IPS-18c (cell line): ENCODE measurements around the gene SERPINH1.

Experiments used
- H3K4me3 ChIP-seq: 2 replicates; pipeline ENCODE4 v1.7.0; 2013; ENCODE audit warnings: low read depth, mild to moderate bottlenecking, low read length, moderate library complexity; ENCODE audit not compliant: insufficient read depth
- H3K9me3 ChIP-seq: one replicate; pipeline ENCODE4 v1.6.1; 2013; ENCODE audit warnings: mild to moderate bottlenecking, low read length, moderate library complexity; ENCODE audit not compliant: control insufficient read depth, insufficient read depth

SERPINH1 gene

GRCh38 chr11:75547617-75548058, 14.4 kb upstream of the SERPINH1 start:
- no peaks in the 10 kb centered on the region for H3K9me3 ChIP-seq
- H3K4me3 ChIP-seq, result no peak overlapping the region

DNA sequence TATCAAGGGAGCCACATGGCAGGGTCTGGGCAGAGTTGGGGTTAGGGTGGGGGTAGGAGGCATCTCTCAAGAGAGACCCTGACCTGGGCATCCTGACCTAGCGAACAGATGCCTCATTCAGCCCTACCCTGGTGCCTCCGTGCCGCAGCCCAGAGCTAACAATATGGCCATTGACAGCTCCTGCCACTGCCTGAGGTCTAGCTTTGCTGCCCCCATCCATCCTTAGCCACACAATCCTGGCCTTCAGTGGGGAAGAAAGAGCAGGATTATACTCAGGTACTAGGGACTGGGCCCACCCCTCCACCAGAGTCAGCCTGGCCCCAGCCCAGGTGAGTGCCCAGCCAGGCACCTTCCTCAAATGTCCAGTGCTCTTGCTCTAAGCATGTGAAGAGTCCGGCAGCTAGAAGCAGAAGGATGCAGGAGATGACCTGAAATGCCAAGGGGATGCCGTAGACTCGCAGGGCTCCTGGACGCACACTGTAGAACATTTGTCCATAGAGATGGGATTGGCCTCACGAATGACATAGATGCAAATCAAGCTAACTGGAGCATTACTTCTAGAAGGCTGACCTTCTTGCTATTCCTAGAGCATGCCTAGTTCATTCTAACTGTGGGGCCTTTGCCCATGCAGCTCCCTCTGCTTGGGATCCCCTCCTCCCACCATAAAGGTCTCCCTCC, 13.3 kb upstream of the SERPINH1 start:
- H3K9me3 ChIP-seq, result no peaks in the 10 kb centered on the region
- H3K4me3 ChIP-seq, result no peak overlapping the region

- Histone ChIP-seq H3K4me3 (no peak overlapping the region), H3K9me3 (no peaks in the 10 kb centered on the region)
These were observed 12.6 kb upstream of the SERPINH1 start for GRCh38 chr11:75549370-75549958.

DNA sequence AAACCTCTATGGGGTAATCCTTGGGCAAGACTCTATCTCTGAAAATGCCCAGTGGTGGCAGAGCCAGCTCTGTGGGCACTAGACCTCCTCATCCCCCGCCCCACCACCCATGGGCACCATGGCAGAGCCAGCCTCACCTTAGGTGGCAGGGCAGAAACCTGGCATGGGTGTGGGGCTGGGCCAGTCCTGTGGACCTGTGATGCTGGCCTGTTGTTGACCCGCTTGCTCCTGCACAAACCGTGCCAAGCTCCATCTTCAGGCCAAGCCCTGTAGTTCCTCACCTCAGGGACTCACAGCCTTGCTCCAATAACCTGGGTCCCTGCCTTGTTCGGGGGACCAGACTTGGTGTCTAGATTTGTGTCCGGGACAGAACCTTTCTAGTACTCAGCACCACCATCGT, 8.9 kb upstream of the SERPINH1 start:
- H3K9me3 ChIP-seq, result no peaks in the 10 kb centered on the region
- no peak overlapping the region for H3K4me3 ChIP-seq

DNA sequence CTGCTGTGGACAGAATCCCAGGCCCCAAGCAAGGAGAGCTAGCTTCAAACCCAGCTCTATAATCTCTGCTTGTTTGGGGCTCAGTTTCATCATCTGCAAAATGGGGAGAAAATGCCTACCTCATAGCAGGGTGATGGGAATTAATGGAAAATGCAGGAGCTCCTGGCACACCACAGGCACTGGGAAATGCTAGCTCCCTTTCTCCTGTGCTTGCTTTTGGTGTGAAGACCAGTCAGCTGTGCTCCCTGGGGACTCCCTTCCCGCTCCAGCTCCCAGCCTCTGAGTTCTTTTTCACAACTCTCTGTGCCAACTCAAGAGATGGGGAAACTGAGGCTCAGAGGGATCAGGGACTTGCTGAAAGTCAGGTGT, 8.2 kb upstream of the SERPINH1 start:
- Histone ChIP-seq H3K4me3 (no peak overlapping the region), H3K9me3 (no peaks in the 10 kb centered on the region)

DNA sequence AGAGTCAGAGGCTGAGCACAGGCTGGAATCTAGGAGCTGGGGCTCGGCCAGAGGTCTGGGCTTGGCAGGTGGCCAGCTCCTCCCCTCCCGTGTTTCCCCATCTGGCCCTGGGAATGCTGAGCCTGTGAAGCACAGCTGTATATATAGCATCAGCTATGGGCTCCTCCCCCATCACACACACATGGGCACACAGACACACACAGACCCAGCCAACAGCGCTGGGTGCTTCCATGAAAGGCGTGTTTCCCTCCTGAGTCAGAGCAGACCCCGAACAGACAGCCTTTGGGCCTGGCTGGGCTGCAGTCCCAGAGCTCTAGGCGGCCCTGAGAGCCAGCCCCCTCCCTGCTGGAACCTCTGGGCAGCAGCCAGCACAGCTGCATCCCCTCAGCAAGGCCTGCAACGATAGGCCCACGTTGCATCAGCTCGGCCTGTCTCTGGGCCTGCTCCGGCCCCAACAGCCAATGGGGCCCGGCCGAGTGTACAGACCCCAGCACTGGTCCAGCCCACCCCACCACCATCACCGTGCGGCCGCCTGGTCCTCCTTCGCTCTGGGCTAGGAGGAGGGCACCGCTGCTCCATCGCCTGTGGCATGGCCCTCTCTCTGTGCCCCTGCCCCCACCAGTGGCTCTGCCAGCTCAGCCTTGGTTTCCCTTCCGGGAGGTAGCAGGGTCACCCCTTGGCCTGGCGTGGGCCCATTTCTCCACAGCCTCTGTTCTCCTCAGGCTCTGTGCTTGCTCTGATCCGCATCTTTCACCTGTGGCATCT, 7.6 kb upstream of the SERPINH1 start:
- Histone ChIP-seq H3K4me3 (no peak overlapping the region), H3K9me3 (no peaks in the 10 kb centered on the region)

DNA sequence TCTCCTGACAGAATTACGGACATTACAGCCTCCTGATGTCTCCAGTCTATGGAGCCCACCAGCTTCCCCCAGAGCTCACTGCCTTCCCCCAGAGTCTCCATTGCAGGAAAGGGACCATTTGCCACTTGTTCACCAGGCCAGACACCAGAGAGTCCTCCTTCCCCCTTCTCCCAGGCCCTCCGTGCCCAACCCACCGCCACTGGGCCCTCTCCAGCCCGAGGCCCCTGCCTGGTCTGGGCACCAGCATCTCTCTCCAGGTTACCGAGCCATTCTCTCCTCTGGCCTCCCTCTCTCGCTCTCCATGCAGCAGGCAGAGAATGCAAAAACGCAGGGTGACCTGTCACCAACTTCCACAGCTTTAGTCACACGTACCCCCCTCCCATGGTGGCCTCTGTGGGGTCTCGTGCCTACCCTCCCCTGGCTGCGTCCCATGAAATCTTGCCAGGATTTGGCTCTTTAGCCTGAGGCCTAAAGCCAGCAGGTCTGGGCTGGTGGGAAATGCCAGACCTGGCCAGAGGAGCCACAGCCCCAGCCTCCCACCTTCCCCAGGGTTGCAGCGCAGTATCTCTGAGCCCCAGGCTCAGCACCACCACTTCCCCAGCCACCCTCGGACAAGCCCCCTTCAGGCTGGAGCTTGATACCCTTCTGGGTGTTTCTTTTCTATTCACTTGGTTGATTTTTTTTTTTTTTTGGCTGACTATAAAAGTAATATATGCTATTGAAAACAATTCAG, 6.8 kb upstream of the SERPINH1 start:
- H3K9me3 ChIP-seq, result no peaks in the 10 kb centered on the region
- no peak overlapping the region for H3K4me3 ChIP-seq

DNA sequence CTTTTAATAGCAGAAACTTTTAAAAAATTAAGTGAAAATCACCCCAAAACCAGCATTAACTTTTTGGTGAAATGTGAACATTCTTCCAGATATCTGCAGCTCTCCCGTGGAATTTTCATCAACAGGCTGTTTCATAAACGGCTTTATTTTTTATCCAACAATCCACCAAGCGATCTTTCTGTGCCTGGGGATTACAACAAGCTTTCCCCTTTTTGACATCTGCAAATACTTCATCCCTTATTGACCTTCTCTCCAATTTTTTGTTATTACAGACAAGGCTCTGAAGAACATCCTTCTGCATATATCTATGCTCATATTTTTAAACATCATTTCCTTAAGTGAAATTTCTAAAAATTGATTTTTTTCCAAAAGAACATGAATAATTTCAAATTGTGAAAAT, 5.8 kb upstream of the SERPINH1 start:
- H3K9me3 ChIP-seq, result no peaks in the 10 kb centered on the region
- no peak overlapping the region for H3K4me3 ChIP-seq

DNA sequence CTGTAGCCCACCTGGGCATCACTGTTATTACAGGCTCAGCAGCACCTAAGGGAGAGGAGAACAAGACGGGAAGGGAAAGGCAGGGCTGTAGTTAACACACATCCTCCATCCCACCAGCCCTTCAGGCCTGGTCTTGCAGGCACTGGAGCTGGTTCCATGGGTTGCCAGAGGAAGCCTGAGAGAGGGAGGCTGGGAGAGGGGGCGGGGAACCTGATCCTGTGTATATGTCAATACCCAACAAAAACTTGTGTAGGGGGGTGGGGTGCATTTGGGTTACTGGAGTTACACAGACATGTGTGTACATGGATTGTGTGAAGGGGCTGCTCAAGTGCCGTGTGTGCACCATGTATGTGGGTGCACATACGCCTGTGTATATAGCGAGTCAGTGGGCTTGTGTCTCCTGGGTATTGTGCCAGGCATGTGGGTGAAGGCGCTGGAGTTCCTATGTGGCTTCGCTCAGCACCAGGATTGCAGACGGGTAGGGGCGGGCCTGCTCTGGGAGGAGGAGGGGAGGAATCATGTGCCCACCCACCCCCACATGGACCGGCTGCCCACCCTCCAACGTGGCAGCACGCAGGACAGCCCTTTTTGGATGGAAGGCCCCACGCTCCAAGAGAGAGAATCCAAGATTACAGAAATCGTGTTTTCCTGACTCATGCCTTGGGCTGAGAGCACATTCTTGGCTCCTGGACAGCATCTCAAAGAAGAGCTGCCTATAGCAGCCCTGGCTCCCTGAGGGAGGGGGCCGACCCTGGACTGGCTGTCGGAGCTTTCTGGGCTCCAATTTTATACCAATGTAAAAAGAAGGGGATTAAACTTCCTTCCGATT, 4.2 kb upstream of the SERPINH1 start:
- H3K4me3 ChIP-seq, result no peak overlapping the region

GRCh38 chr11:75558939-75559843, 2.9 kb upstream of the SERPINH1 start:
- Histone ChIP-seq H3K9me3 (no peaks in the 10 kb centered on the region), H3K4me3 (no peak overlapping the region)

More for the DNA sequence above, 4.2 kb upstream of the SERPINH1 start:
- no peaks in the 10 kb centered on the region for H3K9me3 ChIP-seq

- H3K4me3 ChIP-seq, result no peak overlapping the region
These were observed 1.4 kb upstream of the SERPINH1 start for GRCh38 chr11:75560644-75561043.

GRCh38 chr11:75561426-75562047, 516 bp upstream of the SERPINH1 start:
- peaks cover 2% of the 10 kb centered on the region for H3K9me3 ChIP-seq
- H3K4me3 ChIP-seq, result peak overlapping the region; percentile 89

More at GRCh38 chr11:75560644-75561043, 1.4 kb upstream of the SERPINH1 start:
- H3K9me3 ChIP-seq, result peaks cover 2% of the 10 kb centered on the region

GRCh38 chr11:75562836-75563484, 907 bp downstream of the SERPINH1 start:
- peak overlapping the region; percentile 89 for H3K4me3 ChIP-seq
- peaks cover 2% of the 10 kb centered on the region for H3K9me3 ChIP-seq

DNA sequence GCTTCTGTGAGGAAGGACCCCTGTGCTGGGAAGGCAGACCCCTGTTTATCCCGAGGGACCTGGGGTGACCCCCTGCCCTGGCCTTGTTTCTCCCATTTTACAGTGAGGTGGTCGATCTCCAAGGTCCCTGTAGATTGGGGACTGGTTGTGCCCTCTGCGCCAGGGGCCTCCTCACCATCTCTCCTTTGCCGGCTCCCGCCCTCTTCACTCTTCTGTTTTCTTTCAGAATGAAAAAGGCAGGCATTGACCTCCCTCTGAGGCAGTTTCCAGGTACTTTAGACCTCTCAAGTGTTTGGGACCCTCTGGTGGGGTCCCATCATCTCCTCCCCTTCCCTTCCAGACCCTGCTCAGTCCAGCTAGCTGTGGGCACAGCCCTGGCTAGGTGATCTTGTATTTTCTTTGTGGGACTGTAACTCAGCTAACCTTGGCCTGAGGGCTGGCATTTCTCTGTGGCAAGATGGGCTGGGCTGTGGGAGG, 1.5 kb downstream of the SERPINH1 start:
- H3K9me3 ChIP-seq, result peaks cover 2% of the 10 kb centered on the region
- peak overlapping the region; percentile 89 for H3K4me3 ChIP-seq

- Histone ChIP-seq H3K9me3 (peaks cover 2% of the 10 kb centered on the region), H3K4me3 (peak overlapping the region; percentile 89)
These were observed 2.0 kb downstream of the SERPINH1 start for GRCh38 chr11:75563978-75564552.
